Fibroblast of skin of scalp (primary cell): Measurements from ENCODE around the gene SLC7A14.
"Not testable (repeated sequence)": the region's sequence is repeated elsewhere in the genome, so short reads cannot be mapped to it uniquely, and the experiment has no call there.

Experiments
- DNase-seq: peaks from one replicate; pipeline ENCODE4 v3.0.0-alpha.2; 2013

Gene SLC7A14

DNA sequence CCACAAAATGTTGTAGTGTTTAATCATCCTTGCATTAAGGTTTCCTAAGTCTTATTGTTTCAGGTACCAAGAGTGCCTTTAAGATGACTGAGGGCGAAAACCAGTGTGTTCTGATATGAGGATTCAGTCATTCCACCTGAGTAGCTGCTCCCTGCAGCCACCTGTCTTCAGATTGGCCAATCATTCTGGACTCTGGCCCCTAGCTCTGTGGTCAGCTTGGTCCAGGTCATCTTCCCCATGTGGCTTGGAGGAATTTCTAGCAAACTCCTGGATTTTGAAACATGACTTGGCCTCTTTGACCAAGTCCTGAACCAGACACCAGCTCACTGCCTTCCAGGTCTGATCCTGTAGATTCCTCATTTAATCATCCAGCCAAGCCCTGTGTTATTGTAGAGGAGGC, 7.8 kb upstream of the SLC7A14 start:
- DNase-seq, result no peak

GRCh38 chr3:170589113-170589512, 3.2 kb upstream of the SLC7A14 start:
- no peak for DNase-seq

DNA sequence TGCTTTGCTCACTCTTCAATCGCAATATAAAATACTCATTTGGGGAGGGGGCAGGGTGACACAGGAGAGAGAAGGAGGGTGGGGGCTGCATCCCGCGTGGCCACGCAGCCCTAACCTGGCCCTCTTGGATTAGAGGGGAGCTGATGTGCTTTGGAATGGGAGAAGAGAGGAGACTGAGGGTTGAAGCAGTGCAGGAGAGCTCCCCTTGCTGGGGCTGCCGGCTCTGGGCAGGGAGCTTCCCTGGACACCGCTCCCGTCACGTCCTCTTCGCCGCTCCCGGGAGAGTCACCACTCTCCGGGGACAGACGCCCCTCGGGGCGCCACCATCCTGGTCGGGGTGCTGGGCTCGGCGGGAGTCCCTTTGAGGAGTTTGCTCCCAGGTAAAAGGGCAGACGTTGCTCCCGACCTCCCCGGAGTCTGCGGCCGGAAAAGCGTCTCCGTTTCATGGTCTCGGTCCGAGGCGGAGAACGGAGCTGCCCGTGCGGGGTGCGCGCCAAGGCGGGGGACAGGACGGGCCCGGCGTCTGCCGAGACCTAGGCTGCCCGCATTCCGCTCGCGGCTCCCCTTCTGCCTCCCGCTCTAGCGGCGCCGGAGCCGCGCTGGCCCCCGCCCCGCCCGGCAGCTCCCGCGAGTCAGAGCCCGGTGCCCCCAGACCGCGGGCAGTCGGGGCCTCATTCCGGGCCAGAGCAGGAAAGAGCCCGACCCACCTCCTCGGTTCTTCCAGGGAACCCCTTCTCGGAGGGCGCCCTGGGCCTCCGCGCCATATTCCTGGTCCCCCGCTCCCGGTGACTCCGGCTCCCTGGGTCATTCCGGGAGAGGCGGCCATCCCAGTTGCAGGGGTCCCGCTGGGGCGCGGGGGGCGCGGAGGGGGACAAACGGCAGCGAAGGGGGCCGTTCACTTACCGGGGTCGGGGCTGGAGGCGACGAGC, 603 bp downstream of the SLC7A14 start:
- DNase-seq, result no peak

DNA sequence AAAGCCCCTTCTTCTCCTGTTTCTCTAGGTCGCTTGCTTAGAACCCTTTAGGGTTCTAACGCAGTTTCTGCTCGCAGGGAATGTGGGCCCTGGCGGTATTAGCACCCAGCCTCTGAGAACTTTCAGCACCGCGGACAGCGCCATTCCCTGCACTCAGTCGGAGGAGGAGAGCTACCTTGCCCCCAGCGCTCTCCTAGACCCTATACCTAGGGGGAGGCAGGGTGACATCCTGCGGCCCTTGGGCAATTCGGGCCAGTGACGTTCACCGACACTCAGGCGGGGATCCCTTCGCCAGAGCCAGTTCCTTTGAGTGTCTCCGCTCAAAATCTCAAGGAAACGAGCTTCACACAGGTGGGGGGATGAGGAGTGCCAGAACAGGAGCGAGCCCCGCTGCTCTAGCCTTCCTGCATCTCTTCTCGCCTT, 1.3 kb downstream of the SLC7A14 start:
- DNase-seq, result peak; percentile 74

- no peak for DNase-seq
Measured at GRCh38 chr3:170579646-170580045, 6.2 kb downstream of the SLC7A14 start.

- peak; percentile 78 for DNase-seq
Measured at GRCh38 chr3:170572665-170573253, 13.1 kb downstream of the SLC7A14 start.

GRCh38 chr3:170567598-170567997, 18.3 kb downstream of the SLC7A14 start:
- not testable (repeated sequence) for DNase-seq

- DNase-seq, result no peak
Measured at GRCh38 chr3:170566413-170566812, 19.5 kb downstream of the SLC7A14 start.

GRCh38 chr3:170565495-170565894, 20.4 kb downstream of the SLC7A14 start:
- DNase-seq, result no peak

DNA sequence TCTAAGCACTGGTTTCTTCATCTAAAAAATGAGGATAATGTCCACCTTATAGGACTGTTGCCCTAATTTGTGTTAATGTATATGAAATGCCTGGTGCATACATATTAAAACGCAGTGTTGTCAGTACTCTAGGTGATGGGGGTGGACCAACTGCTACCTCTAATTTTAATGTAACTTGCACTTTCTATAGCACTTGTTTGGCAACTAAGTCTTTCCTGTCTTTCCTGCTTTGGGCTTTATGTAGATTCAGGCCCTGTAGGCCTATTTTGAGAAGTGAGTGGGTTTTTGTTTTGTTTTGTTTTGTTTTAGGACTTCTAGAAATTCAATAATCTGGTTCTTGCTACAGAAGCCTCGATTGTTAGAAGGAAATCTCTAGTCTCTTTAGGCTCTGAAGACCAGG, 21.2 kb downstream of the SLC7A14 start:
- DNase-seq, result no peak

- peak; percentile 70 for DNase-seq
Measured at GRCh38 chr3:170563712-170564423, 22.0 kb downstream of the SLC7A14 start.

DNA sequence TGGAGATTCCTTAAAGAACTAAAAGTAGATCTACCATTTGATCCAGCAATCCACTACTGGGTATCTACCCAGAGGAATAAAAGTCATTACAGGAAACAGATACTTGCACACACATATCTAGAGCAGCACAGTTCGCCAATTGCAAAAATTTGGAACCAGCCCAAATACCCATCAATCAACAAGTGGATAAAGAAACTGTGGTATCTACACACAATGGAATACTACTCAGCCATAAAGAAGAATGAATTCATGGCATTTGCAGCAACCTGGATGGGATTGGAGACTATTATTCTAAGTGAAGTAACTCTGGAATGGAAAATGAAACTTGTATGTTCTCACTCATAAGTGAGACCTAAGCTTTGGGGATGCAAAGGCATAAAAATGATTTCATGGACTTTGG, 23.8 kb downstream of the SLC7A14 start:
- no peak for DNase-seq

GRCh38 chr3:170560717-170561382, 25.0 kb downstream of the SLC7A14 start:
- DNase-seq, result peak; percentile 35

GRCh38 chr3:170560296-170560695, 25.6 kb downstream of the SLC7A14 start:
- DNase-seq, result no peak

DNA sequence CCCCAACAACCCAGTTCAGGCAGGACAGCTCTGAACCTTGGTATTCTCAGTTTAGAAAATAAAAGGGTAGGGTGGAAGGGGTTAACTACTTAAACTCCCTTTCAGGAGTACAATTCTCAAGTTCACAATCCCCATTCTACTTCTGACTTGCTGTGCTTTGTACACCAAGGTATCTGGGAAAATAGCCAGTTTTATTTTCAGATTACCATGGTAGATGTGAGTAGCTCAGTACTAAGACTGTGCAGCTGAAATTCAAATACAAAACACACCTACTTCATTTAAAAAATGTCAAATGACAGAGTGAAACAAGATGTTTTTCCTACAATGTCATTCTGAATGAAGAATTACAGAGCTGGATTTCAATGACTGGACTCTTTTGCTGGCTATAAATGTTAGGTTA, 27.4 kb downstream of the SLC7A14 start:
- DNase-seq, result no peak

- DNase-seq, result peak; percentile 77
Measured at GRCh38 chr3:170555329-170555728, 30.5 kb downstream of the SLC7A14 start.

GRCh38 chr3:170553788-170554757, 31.8 kb downstream of the SLC7A14 start:
- DNase-seq, result peak; percentile 33

- DNase-seq, result no peak
Measured at GRCh38 chr3:170551252-170551651, 34.6 kb downstream of the SLC7A14 start.

DNA sequence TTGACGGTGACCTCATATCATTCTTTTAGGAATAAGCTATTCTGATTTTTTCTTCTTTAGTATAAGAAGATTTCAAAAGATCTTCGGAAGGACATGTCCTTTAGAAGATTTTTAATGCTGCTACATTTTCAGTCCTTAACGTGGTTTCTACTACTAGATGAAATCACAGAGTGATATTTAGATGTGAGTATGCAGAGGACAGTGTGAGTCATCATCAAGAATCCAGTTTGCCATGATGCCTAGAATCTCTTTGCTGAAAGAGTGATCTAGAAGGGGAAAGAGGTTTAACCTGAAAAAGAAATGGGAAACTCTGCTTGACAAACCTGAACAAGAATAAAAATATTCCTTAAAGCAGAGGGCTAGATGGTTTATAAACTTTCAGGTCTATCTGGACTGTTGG, 43.2 kb downstream of the SLC7A14 start:
- peak; percentile 29 for DNase-seq

GRCh38 chr3:170539897-170540296, 46.0 kb downstream of the SLC7A14 start:
- DNase-seq, result no peak

DNA sequence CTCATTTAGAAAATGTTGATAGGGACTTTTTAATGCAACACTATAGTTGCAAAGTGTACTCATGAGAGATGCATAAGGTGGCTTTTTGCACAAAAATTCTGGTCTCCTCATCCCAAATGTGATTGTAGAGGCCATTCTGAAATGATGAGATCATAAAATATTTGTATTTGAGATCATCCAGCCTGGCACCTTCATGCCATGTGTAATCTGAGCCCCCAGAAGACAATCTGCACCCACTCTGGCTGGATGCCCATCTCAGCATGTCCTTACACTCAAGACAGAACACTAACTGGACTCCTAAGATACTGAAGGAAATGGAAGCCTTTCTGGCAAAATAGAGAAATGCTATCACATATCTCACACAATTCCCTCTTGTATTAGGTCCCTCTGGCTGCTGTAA, 49.2 kb downstream of the SLC7A14 start:
- no peak for DNase-seq

- no peak for DNase-seq
Measured at GRCh38 chr3:170534227-170534626, 51.6 kb downstream of the SLC7A14 start.
